ENCODE data around the gene PITRM1.

PITRM1 gene

DNA sequence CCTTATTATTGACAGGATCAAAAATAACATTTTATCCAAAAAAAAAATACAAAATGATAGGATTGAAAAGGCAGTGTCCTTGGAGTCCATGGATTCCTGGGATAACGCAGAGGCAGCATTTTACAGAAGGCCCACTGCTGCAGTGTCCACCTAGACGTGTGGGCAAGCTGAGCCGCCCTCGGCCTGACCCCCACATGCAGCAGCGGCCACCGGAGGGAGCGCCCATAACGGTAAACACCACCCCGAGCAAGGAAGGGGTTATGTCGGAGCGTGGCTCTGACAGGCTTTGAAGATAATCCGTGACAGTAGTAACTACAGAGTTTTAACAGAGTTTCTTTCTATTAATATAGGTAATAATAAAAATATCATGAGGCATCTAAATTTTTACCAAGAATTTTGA is 45.3 kb upstream of the PITRM1 start:
- DNase-seq (ENCODE audit: low read depth in 1 of 2, low spot score in 1 of 2), result no peak
- TF ChIP-seq, protein P1, sequence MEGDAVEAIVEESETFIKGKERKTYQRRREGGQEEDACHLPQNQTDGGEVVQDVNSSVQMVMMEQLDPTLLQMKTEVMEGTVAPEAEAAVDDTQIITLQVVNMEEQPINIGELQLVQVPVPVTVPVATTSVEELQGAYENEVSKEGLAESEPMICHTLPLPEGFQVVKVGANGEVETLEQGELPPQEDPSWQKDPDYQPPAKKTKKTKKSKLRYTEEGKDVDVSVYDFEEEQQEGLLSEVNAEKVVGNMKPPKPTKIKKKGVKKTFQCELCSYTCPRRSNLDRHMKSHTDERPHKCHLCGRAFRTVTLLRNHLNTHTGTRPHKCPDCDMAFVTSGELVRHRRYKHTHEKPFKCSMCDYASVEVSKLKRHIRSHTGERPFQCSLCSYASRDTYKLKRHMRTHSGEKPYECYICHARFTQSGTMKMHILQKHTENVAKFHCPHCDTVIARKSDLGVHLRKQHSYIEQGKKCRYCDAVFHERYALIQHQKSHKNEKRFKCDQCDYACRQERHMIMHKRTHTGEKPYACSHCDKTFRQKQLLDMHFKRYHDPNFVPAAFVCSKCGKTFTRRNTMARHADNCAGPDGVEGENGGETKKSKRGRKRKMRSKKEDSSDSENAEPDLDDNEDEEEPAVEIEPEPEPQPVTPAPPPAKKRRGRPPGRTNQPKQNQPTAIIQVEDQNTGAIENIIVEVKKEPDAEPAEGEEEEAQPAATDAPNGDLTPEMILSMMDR (IDR thresholded peaks at IDR 0.05; ENCODE audit: insufficient read depth, low read length), result no peak
- TF ChIP-seq SPI1 (IDR thresholded peaks at IDR 0.05; ENCODE audit: borderline replicate concordance, low read depth), result no peak
- TF ChIP-seq, protein P2, sequence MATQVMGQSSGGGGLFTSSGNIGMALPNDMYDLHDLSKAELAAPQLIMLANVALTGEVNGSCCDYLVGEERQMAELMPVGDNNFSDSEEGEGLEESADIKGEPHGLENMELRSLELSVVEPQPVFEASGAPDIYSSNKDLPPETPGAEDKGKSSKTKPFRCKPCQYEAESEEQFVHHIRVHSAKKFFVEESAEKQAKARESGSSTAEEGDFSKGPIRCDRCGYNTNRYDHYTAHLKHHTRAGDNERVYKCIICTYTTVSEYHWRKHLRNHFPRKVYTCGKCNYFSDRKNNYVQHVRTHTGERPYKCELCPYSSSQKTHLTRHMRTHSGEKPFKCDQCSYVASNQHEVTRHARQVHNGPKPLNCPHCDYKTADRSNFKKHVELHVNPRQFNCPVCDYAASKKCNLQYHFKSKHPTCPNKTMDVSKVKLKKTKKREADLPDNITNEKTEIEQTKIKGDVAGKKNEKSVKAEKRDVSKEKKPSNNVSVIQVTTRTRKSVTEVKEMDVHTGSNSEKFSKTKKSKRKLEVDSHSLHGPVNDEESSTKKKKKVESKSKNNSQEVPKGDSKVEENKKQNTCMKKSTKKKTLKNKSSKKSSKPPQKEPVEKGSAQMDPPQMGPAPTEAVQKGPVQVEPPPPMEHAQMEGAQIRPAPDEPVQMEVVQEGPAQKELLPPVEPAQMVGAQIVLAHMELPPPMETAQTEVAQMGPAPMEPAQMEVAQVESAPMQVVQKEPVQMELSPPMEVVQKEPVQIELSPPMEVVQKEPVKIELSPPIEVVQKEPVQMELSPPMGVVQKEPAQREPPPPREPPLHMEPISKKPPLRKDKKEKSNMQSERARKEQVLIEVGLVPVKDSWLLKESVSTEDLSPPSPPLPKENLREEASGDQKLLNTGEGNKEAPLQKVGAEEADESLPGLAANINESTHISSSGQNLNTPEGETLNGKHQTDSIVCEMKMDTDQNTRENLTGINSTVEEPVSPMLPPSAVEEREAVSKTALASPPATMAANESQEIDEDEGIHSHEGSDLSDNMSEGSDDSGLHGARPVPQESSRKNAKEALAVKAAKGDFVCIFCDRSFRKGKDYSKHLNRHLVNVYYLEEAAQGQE (IDR thresholded peaks at IDR 0.05; ENCODE audit: insufficient replicate concordance, low read depth), result no peak
- TF ChIP-seq POLR2AphosphoS5 (IDR thresholded peaks at IDR 0.05; ENCODE audit: low read depth), result no peak
- no peak for TF ChIP-seq GABPA (IDR thresholded peaks at IDR 0.05; ENCODE audit: low read depth)
- no peak overlapping the region for H3K27ac ChIP-seq (replicated peaks)
- no peak overlapping the region for H3K4me3 ChIP-seq (replicated peaks; ENCODE audit: insufficient read depth, low read length)
- no peaks in the 10 kb centered on the region for H3K27me3 ChIP-seq (ENCODE audit: insufficient read depth, poor library complexity, severe bottlenecking)

DNA sequence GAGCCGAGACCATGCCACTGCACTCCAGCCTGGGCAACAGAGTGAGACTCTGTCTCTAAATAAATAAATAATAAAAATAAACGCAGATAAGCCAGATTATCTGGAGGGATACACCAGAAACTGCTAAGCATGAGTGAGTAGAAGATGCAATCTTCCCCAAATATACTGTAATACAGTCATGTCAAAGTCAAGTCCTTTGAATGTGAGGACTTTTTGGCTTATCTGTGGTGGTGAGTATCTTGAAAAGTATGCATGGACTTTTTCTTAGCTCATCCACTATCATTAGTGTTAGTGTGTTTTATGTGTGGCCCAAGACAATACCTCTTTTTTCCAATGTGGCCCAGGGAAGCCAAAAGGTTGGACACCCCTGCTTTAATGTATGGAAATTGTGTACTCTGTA is 44.7 kb upstream of the PITRM1 start:
- no peak for DNase-seq (ENCODE audit: low read depth in 1 of 2, low spot score in 1 of 2)
- TF ChIP-seq SPI1 (IDR thresholded peaks at IDR 0.05; ENCODE audit: borderline replicate concordance, low read depth) (no peak), GABPA (IDR thresholded peaks at IDR 0.05; ENCODE audit: low read depth) (no peak), POLR2AphosphoS5 (IDR thresholded peaks at IDR 0.05; ENCODE audit: low read depth) (no peak)
- TF ChIP-seq, protein P1 (IDR thresholded peaks at IDR 0.05; ENCODE audit: insufficient read depth, low read length), result no peak
- TF ChIP-seq, protein P2 (IDR thresholded peaks at IDR 0.05; ENCODE audit: insufficient replicate concordance, low read depth), result no peak
- Histone ChIP-seq H3K27ac (replicated peaks) (no peak overlapping the region), H3K4me3 (replicated peaks; ENCODE audit: insufficient read depth, low read length) (no peak overlapping the region), H3K27me3 (ENCODE audit: insufficient read depth, poor library complexity, severe bottlenecking) (no peaks in the 10 kb centered on the region)

DNA sequence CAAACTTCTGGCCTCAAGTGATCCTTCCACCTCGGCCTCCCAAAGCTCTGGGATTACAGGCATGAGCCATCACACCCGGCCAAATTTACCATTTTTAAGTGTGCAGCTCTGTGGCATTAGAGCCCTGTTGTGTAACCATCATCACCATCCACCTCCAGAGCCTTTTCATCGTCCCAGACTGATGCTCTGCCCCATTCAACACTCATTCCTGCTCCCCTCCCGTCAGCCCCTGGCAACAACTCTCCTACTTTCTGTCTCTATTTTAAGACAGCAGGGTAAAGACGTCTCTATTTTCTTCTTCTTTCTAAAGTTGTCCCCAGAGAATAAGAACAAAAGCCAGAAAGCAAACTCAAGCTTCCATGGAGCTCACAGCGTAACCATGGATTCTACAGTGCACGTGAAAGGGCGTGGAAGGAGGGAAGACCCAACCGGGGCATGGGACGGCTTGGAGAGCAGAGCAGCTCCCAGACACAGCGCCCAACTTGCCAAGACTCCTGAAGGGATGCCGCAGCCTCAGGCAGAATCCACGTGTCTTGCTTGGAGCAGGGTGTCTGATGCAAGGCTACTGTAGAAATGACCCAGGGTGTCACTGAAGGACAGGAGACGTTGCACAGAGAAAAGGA is 42.7 kb upstream of the PITRM1 start:
- Histone ChIP-seq H3K4me3 (replicated peaks; ENCODE audit: insufficient read depth, low read length) (no peak overlapping the region), H3K27ac (replicated peaks) (no peak overlapping the region), H3K27me3 (ENCODE audit: insufficient read depth, poor library complexity, severe bottlenecking) (no peaks in the 10 kb centered on the region)
- no peak for TF ChIP-seq GABPA (IDR thresholded peaks at IDR 0.05; ENCODE audit: low read depth)
- TF ChIP-seq, protein P2 (IDR thresholded peaks at IDR 0.05; ENCODE audit: insufficient replicate concordance, low read depth), result no peak
- TF ChIP-seq, protein P1 (IDR thresholded peaks at IDR 0.05; ENCODE audit: insufficient read depth, low read length), result no peak
- TF ChIP-seq SPI1 (IDR thresholded peaks at IDR 0.05; ENCODE audit: borderline replicate concordance, low read depth), result no peak
- TF ChIP-seq POLR2AphosphoS5 (IDR thresholded peaks at IDR 0.05; ENCODE audit: low read depth), result no peak
- DNase-seq (ENCODE audit: low read depth in 1 of 2, low spot score in 1 of 2), result no peak
